HG02642 (cell line): ENCODE results near the gene TREML1.

Experiments used
- ATAC-seq: cut with Tn5 transposase; IDR thresholded peaks from one replicate; pipeline ENCODE4 v1.9.1; 2021; ENCODE audit warnings: mild to moderate bottlenecking; ENCODE audit not compliant: unreplicated experiment, poor library complexity

TREML1 gene

GRCh38 chr6:41181566-41181965 is 27.4 kb upstream of the TREML1 start:
- no peak for ATAC-seq

DNA sequence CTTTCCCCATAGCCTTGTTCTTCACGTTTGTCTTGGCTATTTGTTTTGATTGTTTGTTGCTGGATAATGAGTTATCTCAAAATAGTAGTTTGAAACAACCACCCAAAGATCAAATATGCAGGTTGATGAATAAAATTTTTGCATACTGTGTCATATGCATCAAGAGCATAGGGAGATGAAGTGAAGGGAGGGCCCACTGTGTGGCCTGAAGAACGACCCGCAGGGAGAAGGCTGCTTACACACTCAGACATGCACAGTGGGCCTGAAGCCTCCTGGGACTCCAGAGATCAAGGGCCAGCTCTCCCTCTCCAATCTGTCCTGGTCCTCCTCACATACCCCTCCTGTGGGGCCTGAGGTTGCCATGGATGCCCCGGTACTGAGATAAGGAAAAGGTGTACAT is 25.0 kb upstream of the TREML1 start:
- no peak for ATAC-seq

DNA sequence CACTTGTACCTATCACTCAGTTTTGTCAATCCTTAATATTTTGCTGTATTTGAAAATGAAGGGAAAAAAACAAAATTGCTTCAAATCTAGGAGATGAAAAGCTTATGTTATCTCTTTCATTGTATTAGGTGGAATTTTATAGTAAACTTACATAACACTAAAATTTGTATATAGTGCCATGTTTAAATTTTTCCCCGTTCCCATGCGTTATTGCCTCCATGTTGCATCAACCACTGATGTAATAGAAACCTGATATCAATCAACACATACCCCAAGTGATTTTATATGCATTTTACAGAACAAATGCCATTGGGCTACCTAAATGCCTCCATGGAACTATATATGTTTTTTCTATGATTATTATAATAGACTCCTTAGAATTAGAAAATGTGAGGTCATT is 23.5 kb upstream of the TREML1 start:
- no peak for ATAC-seq

DNA sequence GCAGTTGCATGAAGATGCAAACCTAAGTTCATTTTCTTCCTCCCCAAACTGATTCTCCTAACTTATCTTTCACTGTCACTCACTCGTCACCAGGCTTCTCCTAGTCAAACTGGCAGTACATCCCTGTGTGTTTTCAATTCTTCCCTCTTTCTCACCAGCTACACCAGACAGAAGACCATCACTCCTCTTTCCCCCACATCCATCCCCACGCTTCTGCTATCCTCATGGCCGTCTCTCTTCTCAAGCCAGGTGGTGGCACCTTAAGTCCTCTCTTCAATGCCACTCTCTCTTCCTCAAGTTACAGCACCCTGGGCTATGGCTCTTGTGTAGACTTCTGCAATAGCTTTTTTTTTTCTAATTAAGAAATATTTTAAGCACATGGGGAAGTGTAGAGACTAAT is 23.1 kb upstream of the TREML1 start:
- no peak for ATAC-seq

DNA sequence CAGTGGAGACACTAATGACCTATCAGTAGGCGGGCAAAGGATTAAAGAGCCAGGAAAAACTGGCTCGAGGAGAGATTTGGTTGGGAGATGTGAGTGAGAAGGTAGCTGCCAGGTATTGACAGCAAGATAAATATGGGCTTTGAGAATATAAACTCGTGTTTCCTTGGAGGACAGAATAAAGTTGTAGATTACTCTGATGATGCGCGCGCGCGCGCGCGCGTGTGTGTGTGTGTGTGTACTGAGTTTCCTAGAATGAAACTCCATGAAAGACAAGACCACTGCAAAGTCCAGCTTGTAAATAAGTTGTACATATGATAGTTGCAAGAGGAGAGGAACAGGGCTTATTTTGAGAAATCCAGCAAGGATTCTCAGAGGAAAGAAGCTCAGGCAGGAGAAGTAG is 22.0 kb upstream of the TREML1 start:
- no peak for ATAC-seq

- ATAC-seq: no peak
These were observed 20.9 kb upstream of the TREML1 start for GRCh38 chr6:41175084-41175483.

DNA sequence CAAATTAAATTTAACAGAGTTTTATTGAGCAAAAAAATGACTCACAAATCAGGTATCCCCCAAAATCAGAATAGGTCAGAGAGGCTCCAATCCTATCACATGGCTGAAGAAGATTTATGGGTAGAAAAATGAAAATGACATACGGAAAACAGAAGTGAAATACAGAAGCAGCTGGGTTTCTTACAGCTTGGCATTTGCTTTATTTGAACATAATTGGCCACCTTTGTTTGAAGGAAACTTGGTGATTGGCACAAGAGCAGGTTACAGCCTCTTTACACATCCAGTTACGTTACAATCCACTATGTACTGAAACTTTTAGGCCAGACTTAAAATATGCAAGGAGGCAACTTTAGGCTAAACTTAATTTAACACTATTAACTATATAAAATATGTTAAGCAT is 20.5 kb upstream of the TREML1 start:
- no peak for ATAC-seq

DNA sequence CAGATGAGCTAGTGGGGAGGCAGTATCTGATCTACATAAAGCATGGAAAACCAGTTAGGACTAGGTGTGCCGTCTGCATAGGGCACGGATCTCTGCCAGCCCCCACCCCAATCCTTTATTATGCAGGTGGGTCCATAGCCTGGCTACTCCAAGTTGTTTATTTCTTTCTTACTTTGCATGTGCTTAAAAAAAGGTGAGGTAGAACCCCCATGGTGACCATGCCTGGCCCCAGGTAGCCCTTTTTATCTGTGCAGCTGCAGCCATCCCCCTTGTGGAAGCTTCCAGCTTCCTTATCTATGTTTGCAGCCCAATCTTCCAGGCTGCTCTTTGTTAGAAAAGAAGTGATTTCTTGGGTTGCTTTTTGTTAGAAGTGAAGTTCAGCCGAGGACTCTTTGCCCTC is 17.8 kb upstream of the TREML1 start:
- ATAC-seq: no peak

GRCh38 chr6:41170547-41171160 is 16.5 kb upstream of the TREML1 start:
- no peak for ATAC-seq

DNA sequence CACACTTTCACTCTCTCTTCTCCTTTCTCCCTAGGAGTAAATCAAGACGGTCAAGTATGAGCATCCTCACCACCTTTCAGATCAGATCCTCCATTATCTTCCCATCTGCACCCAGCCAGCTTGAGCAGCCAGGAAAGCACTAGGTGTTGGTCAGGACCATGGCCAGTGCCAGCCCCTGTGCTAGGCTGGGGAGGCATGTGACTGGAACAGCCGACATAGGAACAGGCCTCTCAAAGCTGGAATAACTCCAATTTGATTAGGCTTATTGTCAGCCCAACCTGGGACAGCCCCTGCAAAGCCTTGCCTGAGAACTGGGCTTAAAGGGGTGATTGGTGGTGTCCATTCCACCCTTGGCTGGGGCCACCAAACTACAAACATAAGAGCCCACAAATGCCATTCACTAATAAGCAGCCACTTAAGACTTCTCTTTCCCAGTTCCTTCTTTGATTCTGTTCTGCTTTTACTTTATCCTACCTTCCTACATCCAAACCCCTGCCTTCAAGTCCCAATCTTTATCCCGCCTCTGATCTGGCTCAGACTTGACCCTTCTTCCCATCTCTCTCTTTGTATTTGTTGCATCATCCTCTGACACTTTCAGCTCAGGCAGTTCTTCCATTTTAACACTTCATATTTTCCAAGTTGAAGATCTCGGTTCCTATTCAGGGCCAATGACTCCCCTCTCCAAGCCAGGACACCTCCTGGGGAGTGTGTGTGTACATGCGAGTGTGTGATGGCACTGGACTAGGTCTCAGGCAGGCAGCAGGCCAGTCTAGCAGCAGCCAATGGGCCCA is 13.2 kb upstream of the TREML1 start:
- no peak for ATAC-seq

DNA sequence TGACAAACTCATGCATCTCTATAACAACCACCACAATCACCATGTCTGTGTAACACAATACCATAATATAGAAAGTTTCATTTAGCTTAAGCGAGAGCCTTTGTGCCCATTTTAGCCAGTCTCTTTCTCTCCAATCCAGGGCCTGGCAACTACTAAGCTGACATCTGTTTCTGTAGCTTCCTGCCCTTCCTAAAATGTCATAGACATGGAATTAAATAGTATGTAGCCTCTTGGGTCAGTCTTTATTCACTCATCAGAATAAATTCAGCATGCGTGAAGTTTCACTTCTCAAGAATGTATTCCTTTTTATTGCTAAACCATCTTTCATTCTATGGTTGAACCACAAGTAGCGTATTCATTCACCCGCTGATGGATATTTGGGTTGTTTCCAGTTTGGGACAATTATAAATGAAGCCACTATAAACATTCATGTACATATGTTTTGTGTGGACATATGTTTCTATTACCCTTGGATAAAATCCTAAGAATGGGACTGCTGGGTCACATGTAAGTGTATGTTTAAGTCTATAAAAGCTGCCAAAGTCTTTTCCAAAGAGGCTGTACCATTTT is 10.5 kb upstream of the TREML1 start:
- no peak for ATAC-seq

DNA sequence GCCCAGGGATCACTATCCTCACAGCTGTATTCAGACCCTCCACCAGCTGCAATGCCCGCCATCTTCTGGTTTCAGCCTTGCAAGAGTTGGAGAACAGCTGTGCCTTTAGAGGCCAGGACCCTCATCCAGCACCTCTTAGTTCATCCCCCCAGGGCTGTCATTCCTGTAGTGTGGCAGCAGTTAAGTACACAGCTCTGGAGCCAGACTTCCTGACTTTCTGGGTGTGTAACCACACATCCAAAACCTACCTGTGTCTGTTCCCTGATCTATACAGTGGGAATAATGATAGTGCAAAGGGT is 9.2 kb upstream of the TREML1 start:
- ATAC-seq: no peak

DNA sequence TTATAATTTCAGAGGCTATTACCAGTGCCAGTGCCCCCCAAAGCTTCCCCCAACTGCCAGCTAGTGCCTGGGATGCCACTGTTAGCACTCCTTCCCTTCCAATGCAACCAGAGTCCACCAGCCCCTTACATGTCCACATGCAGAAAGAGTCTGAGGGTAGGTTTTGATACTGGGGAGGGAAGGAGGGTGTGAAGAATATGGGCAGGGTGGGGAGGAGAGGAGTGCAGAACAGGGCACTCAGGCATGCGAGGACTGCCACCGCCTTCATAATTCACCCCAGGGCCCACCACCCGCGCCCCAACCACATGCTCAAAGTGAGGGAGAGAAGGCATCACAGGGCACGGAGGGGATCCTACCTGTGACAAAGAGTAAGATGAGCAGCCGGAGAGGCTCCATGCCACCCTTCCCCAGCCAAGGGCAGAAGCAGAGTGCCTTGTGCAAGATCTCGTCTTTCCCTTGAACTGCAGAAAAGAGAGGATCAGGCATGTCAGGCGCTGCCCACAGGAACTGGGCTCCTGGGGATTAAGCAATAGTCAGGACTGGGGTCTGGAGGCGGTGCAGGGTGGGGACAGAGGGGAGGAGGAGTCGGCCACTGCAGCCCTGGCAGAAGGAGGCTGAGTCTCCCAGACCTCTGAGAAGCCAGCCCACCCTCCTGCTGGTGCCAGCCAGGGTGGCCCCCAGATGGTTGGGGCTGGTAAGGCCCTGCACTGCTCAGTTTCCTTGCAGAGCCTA is 8.7 kb upstream of the TREML1 start, which contains the start of gene TREM2:
Gene TREM2 (minus strand): TSS at position 430 of the 732 bp plus-strand sequence. CDS start 34 bp downstream, at position 396.
- ATAC-seq: no peak

- no peak for ATAC-seq
These were observed 7.9 kb upstream of the TREML1 start for GRCh38 chr6:41161851-41162552.

GRCh38 chr6:41161380-41161779 is 7.2 kb upstream of the TREML1 start:
- ATAC-seq: no peak

DNA sequence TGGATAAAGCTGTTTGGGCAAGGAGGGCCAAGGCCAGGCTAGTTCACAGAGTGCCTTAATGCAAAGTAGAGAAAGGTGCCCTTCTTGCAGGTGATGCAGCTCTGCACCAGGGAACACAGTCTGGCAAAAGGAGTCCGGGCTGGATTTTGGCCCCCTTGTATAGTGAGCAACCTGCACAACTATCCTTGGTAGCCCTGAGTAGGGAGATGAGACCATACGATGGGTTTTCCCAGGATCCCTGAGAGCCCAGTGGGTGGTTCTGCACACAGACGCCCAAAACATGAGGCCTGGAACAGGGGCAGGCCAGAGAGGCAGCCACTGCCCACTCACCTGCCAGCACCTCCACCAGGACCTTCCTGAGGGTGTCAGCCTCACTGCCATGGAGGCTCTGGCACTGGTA is 6.8 kb upstream of the TREML1 start:
- ATAC-seq: no peak

DNA sequence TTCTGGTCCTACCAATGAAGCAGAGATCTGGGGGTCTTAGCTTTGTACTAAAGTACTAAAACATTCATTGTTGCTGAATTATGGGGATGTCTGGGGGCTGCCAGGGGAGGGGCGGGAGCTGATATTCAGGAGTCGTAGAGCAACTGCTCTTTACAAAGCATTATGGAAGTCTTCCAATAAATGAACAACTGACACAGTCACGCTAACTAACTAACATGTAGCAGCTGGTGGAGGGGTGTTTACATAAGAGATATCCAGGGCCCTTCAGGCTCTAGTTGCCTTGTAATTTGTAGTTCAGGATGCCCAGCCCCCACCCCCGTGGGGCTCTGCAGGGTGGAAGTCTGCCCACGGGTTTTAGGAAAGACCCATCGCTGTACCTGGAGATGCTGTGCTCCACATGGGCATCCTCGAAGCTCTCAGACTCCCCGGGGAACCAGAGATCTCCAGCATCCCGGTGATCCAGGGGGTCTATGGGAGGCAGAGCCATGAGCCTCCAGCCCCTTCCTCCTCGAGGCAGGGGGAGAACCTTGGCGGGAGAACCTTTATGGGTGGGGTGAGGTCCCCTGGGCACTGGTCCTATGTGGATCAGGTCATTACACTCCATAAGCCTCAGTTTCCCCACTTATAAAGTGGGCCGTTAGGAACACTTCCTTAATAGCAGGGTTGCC is 5.4 kb upstream of the TREML1 start:
- no peak for ATAC-seq

GRCh38 chr6:41157323-41157722 is 3.2 kb upstream of the TREML1 start:
- ATAC-seq: no peak

DNA sequence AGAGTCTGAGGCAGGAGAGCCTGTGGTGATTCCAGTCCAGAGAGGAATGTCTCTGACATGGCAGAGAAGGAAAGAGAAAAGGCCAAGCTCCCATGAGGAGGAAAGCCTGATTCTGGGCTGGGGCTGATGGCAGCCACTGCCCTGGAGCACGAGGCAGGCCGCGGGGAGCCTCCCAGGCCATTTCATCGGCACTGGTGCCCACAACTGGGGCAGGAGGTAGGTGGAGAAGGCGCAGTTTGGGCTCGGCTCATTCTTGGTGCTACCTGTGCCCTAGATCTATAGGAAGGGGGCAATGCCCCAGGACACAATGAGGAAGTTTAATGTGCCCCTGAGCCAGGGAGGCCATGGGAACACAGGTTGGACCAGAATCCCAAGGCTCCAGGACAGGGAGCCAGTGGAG is 2.6 kb upstream of the TREML1 start:
- ATAC-seq: no peak

DNA sequence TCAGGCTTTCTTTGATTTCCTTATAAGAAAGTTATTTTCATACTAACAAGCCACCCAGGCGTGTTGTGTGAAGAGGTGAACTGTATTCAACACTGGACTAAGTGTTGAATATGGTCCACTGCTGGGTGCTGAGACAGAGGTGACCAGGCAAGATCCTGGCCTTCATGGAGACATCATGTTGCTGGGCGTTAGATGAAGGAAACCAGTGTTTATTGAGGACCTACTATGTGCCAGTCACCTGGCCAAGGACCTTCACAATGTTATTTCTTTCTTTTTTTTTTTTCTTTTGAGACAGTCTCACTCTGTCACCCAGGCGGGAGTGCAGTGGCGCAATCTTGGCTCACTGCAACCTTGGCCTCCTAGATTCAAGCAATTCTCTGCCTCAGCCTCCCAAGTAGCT is 1.9 kb upstream of the TREML1 start:
- ATAC-seq: no peak
